Esophagus squamous epithelium (tissue), 4 donors: ENCODE measurements around the gene ALX4.

Experiments used
- CTCF ChIP-seq, 6 experiments: fragments of 450-650 bp in 4 of 6; fragments of 200-600 bp in 2 of 6; sonication (generic) in 2 of 6; IDR thresholded peaks; one replicate each; pipeline ENCODE4 v1.5.1; 2016 to 2019; ENCODE audit warnings: antibody characterized with exemption in 6 of 6, mild to moderate bottlenecking in 4 of 6, moderate library complexity in 4 of 6
- POLR2A ChIP-seq, 4 donors: fragments of 450-650 bp; IDR thresholded peaks; one replicate each; pipeline ENCODE4 v1.6.1; 2017; ENCODE audit warnings: antibody characterized with exemption in 4 of 4, mild to moderate bottlenecking in 4 of 4, moderate library complexity in 3 of 4

- no peak for TF ChIP-seq POLR2A (IDR thresholded peaks at IDR 0.05)
- TF ChIP-seq CTCF (IDR thresholded peaks at IDR 0.05): no peak
These were observed 6.5 kb downstream of the ALX4 start for GRCh38 chr11:44303401-44303938.
